ENCODE data around the gene DIS3L2. TPM values are rescaled to one million over a fixed set of nuclear protein-coding genes. Genes with fewer than 3 reads are reported as not detected.

Gene DIS3L2, protein sequence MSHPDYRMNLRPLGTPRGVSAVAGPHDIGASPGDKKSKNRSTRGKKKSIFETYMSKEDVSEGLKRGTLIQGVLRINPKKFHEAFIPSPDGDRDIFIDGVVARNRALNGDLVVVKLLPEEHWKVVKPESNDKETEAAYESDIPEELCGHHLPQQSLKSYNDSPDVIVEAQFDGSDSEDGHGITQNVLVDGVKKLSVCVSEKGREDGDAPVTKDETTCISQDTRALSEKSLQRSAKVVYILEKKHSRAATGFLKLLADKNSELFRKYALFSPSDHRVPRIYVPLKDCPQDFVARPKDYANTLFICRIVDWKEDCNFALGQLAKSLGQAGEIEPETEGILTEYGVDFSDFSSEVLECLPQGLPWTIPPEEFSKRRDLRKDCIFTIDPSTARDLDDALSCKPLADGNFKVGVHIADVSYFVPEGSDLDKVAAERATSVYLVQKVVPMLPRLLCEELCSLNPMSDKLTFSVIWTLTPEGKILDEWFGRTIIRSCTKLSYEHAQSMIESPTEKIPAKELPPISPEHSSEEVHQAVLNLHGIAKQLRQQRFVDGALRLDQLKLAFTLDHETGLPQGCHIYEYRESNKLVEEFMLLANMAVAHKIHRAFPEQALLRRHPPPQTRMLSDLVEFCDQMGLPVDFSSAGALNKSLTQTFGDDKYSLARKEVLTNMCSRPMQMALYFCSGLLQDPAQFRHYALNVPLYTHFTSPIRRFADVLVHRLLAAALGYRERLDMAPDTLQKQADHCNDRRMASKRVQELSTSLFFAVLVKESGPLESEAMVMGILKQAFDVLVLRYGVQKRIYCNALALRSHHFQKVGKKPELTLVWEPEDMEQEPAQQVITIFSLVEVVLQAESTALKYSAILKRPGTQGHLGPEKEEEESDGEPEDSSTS
- total RNA-seq (ENCODE audit: low replicate concordance), result 37.8 and 53.6 TPM in 2 replicates
- long read RNA-seq, partial matches to known transcripts, result 4 of 11 reads
- long read RNA-seq, other reads (novel, unspliced or antisense), result 5 of 11 reads

DNA sequence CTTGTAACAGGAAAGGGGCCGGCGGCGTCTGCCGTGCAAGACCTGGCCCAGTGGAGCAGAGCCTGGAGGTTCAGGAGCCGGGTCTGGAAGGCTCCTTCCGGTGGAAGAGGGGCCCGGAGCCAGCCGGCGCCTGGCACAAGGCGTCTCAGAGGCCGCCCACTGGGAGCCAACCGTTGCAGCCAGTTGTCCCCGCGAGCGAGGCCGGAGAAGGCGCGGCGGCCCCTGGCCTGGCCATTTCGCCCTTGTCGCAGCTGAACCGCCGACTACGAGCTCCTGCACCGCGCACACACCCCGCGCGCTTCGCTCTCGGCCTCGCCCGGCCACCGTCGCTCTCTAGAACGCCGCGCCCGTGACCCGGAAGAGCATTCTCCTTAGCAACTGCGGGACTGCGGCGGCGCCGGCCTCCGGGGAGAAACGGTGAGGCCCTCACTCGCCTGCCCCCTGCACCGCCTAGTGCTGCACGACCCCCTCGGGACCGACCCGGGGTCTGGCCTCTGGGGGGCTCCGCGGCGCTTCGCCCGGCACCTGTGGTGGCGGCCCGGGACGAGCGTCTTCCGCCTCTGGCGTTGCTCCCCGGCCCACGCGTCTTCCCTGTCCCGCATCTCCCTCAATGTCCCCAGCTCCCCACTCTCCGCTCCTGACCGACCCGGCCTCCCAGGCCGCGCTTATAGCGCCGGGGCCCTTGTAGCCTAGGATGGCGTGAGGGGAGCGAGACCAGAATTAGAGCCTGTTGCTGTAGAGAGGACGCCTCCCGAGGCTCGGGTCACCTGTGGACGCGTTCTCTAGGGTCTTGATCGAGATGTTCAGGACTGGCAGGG is at the start of gene DIS3L2:
DIS3L2 (plus strand) TSS at position 365 of the 818 bp plus-strand sequence. CDS start 53,215 bp downstream, outside the sequence.
- Mint-ChIP-seq H3K27ac (peak within 1 kb of the TSS; percentile 67), H3K36me3 (peaks cover 6% of the 10 kb centered on the region), H3K4me3 (peak within 1 kb of the TSS; percentile 90), H3K4me1 (ENCODE audit: unreplicated experiment) (peaks cover 20% of the 10 kb centered on the region), H3K27me3 (no peaks in the 10 kb centered on the region), H3K9me3 (peaks cover 5% of the 10 kb centered on the region)
- peak; percentile 84 for DNase-seq (ENCODE audit: extremely low spot score, unreplicated experiment)
- TF ChIP-seq, protein P1, sequence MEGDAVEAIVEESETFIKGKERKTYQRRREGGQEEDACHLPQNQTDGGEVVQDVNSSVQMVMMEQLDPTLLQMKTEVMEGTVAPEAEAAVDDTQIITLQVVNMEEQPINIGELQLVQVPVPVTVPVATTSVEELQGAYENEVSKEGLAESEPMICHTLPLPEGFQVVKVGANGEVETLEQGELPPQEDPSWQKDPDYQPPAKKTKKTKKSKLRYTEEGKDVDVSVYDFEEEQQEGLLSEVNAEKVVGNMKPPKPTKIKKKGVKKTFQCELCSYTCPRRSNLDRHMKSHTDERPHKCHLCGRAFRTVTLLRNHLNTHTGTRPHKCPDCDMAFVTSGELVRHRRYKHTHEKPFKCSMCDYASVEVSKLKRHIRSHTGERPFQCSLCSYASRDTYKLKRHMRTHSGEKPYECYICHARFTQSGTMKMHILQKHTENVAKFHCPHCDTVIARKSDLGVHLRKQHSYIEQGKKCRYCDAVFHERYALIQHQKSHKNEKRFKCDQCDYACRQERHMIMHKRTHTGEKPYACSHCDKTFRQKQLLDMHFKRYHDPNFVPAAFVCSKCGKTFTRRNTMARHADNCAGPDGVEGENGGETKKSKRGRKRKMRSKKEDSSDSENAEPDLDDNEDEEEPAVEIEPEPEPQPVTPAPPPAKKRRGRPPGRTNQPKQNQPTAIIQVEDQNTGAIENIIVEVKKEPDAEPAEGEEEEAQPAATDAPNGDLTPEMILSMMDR (conservative IDR thresholded peaks at IDR 0.05), result no peak

DNA sequence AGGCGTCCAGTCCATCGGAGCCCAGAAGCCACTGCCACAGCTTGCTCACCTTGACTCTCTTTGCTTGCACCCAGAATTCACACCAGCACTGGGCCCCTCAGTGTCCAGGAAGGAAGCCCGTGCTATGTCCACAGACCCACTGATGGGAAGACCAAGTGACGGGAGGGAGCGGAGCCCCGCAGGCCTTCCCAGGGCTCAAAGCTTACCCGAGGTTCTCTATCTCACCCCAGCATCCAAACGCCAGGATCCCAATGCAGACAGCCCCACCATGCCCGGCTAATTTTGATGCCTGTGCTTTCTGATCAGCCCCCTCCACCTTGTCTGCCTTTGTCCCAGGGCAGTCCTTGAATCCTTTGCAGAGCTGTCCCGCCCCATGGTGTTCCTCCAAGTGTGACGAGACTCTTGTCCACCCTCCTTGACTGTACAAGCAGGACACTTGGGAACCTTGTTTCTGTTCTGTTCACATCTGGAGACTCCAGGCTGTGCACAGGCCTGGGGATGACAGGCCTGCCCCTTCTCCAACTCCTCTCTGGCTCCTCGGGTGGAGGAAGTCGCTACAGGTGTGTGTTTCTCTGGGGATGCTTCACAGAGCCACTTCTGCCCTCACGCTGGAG is 47.3 kb upstream of the DIS3L2 start:
- DNase-seq (ENCODE audit: extremely low spot score, unreplicated experiment), result no peak
- no peaks in the 10 kb centered on the region for H3K4me1 Mint-ChIP-seq (ENCODE audit: unreplicated experiment)
- H3K27me3 Mint-ChIP-seq, result peaks cover 17% of the 10 kb centered on the region
- no peaks in the 10 kb centered on the region for H3K36me3 Mint-ChIP-seq
- no peak overlapping the region for H3K4me3 Mint-ChIP-seq
- H3K27ac Mint-ChIP-seq, result no peak overlapping the region
- H3K9me3 Mint-ChIP-seq, result no peaks in the 10 kb centered on the region
- TF ChIP-seq, protein P1 (conservative IDR thresholded peaks at IDR 0.05), result no peak

DNA sequence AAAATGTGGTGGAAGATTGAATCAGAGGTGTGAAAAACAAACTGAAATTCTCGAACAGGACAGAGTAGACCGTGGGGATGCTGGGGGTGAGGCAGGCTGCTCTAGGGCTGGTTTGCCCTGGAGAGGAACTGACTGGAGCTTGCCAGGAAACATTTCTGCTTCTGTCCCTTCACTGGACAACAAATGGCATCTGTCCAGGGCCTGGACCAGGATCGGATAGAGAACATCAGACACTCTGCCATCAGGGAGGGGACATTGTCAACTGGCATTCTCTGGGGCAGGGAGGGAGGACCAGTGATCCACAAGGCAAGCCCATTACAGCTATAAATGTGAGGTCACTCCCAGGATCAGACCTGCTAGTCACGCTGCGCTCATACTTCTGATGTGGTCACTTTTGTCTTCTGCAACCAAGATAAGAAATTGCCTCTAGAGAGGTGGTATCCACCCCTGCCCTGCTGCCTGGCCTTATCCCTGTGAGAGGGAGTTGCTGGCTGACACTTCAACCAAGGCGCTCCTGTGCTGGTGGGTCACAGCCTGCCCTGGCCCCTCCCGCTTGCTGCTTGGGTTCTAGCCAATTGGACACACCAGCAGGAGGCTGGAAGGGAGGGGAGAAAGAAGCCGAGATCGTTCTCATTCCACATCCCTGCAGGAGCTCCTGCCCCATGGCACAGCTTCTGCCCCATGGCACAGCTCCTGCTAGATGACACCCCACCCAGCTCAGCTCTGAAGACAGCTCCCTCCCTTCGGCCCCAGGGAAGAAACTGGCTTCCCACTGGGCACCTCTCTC is 44.0 kb upstream of the DIS3L2 start:
- Mint-ChIP-seq H3K27ac (no peak overlapping the region), H3K36me3 (no peaks in the 10 kb centered on the region), H3K4me1 (ENCODE audit: unreplicated experiment) (no peaks in the 10 kb centered on the region), H3K9me3 (no peaks in the 10 kb centered on the region), H3K27me3 (peaks cover 13% of the 10 kb centered on the region), H3K4me3 (no peak overlapping the region)
- TF ChIP-seq, protein P1 (conservative IDR thresholded peaks at IDR 0.05), result no peak
- no peak for DNase-seq (ENCODE audit: extremely low spot score, unreplicated experiment)

DNA sequence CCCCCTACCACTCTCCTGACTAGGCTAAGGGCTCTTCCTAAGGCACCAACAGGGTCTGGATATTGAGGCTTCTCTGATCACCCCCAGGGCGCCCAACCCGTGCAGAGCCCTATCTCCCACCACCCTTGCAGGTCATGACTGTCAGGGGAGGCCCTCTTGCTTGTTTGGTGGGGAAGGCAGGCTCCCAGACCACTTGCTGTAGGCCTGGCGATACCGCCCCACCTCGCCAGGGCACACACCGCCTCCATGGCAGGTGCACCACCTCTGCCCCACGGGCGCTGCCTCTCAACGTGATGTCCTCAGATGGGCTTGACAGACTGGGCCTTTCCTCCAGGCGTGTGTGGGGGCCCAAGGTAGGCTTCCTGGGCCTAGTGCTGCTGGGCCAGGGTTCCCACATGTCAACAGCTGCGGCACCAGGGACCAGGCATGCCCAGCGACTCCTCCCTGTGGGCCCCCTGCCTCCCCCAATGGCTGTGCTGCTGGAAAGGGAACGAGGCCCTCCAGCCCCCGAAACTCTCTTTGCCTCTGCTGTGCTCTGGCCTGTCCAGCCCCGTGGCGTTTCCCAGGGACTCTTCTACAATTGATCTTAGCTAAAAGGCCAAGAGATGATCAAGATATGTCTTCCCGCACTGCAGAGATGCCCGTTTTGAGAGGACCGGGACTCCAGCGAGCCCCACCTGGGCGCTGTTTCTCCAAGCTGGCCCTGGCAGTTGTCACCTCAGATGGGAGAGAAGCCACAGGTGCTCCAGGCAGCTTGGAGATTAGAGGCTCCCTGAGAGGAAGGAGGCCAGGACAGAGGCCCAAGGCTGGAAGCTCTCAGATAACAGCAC is 42.8 kb upstream of the DIS3L2 start:
- H3K27me3 Mint-ChIP-seq, result peaks cover 14% of the 10 kb centered on the region
- H3K9me3 Mint-ChIP-seq, result no peaks in the 10 kb centered on the region
- no peak for DNase-seq (ENCODE audit: extremely low spot score, unreplicated experiment)
- no peaks in the 10 kb centered on the region for H3K36me3 Mint-ChIP-seq
- no peak overlapping the region for H3K4me3 Mint-ChIP-seq
- TF ChIP-seq, protein P1 (conservative IDR thresholded peaks at IDR 0.05), result no peak
- peaks cover 2% of the 10 kb centered on the region for H3K4me1 Mint-ChIP-seq (ENCODE audit: unreplicated experiment)
- H3K27ac Mint-ChIP-seq, result no peak overlapping the region

Measured in type B pancreatic cell (in vitro differentiated cells).